ENCODE results near the gene FMNL2.

The FMNL2 gene

GRCh38 chr2:152569186-152569585 is 234.2 kb downstream of the FMNL2 start:
- in situ Hi-C loops (cut with MboI; ENCODE audit: low sequenced_read_pairs): no loop called here

GRCh38 chr2:152571048-152571766 is 236.2 kb downstream of the FMNL2 start:
- in situ Hi-C loops (cut with MboI; ENCODE audit: low sequenced_read_pairs): no loop called here

GRCh38 chr2:152572031-152572430 is 237.1 kb downstream of the FMNL2 start:
- in situ Hi-C loops (cut with MboI; ENCODE audit: low sequenced_read_pairs): no loop called here

GRCh38 chr2:152573168-152573567 is 238.2 kb downstream of the FMNL2 start:
- in situ Hi-C loops (cut with MboI; ENCODE audit: low sequenced_read_pairs): no loop called here

- in situ Hi-C loops (cut with MboI; ENCODE audit: low sequenced_read_pairs): no loop called here
Measured at GRCh38 chr2:152577579-152577978, 242.6 kb downstream of the FMNL2 start.

- in situ Hi-C loops (cut with MboI; ENCODE audit: low sequenced_read_pairs): no loop called here
Measured at GRCh38 chr2:152578573-152578972, 243.6 kb downstream of the FMNL2 start.

GRCh38 chr2:152580714-152581113 is 245.7 kb downstream of the FMNL2 start:
- in situ Hi-C loops (cut with MboI; ENCODE audit: low sequenced_read_pairs): no loop called here

GRCh38 chr2:152581360-152581759 is 246.4 kb downstream of the FMNL2 start:
- in situ Hi-C loops (cut with MboI; ENCODE audit: low sequenced_read_pairs): no loop called here

GRCh38 chr2:152582081-152582480 is 247.1 kb downstream of the FMNL2 start:
- in situ Hi-C loops (cut with MboI; ENCODE audit: low sequenced_read_pairs): no loop called here

- in situ Hi-C loops (cut with MboI; ENCODE audit: low sequenced_read_pairs): no loop called here
Measured at GRCh38 chr2:152583512-152584229, 248.7 kb downstream of the FMNL2 start.

GRCh38 chr2:152584301-152584700 is 249.3 kb downstream of the FMNL2 start:
- in situ Hi-C loops (cut with MboI; ENCODE audit: low sequenced_read_pairs): no loop called here

- in situ Hi-C loops (cut with MboI; ENCODE audit: low sequenced_read_pairs): no loop called here
Measured at GRCh38 chr2:152585830-152586484, 251.0 kb downstream of the FMNL2 start.

- in situ Hi-C loops (cut with MboI; ENCODE audit: low sequenced_read_pairs): no loop called here
Measured at GRCh38 chr2:152587187-152587947, 252.4 kb downstream of the FMNL2 start.

- in situ Hi-C loops (cut with MboI; ENCODE audit: low sequenced_read_pairs): no loop called here
Measured at GRCh38 chr2:152588998-152589397, 254.0 kb downstream of the FMNL2 start.

GRCh38 chr2:152594022-152594766 is 259.2 kb downstream of the FMNL2 start:
- in situ Hi-C loops (cut with MboI; ENCODE audit: low sequenced_read_pairs): no loop called here

GRCh38 chr2:152594792-152595191 is 259.8 kb downstream of the FMNL2 start:
- in situ Hi-C loops (cut with MboI; ENCODE audit: low sequenced_read_pairs): no loop called here

GRCh38 chr2:152598975-152599759 is 264.2 kb downstream of the FMNL2 start:
- in situ Hi-C loops (cut with MboI; ENCODE audit: low sequenced_read_pairs): no loop called here

GRCh38 chr2:152600051-152600657 is 265.2 kb downstream of the FMNL2 start:
- in situ Hi-C loops (cut with MboI; ENCODE audit: low sequenced_read_pairs): no loop called here

GRCh38 chr2:152600697-152601096 is 265.7 kb downstream of the FMNL2 start:
- in situ Hi-C loops (cut with MboI; ENCODE audit: low sequenced_read_pairs): no loop called here

All from HL-60/S4 treated with retinoic acid at 250 ng/mL for 4 days and 3 days (cell line).